Suppressor macrophage treated with lipopolysaccharide for 1 hour (primary cell): ENCODE results near the gene TP53RK.
A peak's percentile ranks its signal among the peaks of the same experiment; 100 is the strongest.

Source experiments
- DNase-seq, 3 donors: peaks; one replicate each; pipeline ENCODE4 v3.0.0-alpha.2; 2020 to 2022

The TP53RK gene

DNA sequence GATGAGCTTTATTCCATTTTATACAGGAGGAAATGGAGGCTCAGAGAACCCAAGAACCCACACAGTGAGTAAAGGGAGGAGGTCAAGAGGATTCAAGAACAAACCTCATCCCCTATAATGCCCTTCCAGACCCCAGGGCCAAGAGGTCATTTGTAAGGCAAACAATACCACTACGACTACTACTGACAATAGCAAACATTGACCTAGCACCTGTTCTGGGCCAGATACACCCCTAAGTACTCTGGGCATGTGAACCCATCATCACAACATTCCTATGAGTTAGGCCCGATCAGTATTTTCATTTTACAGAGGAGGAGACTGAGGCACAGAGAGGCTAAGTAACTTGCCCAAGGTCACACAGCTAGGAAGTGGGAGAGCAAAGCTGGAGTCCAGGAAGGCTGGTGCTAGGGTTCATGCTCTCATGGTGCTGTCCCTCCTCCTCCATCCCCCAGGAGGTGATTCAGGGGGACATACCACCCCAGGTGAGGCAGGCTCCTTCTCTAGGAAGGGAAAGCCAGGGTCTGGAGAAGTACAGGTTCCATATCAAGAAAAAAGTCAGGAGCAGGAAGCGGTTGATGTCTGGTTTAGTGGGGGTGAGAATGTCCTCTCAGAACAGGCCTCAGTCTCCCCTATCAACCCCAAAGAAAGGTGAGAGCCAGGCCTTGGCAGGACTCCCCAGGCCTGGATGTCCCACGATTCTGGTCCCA is 51.7 kb downstream of the TP53RK start:
- DNase-seq: no peak

DNA sequence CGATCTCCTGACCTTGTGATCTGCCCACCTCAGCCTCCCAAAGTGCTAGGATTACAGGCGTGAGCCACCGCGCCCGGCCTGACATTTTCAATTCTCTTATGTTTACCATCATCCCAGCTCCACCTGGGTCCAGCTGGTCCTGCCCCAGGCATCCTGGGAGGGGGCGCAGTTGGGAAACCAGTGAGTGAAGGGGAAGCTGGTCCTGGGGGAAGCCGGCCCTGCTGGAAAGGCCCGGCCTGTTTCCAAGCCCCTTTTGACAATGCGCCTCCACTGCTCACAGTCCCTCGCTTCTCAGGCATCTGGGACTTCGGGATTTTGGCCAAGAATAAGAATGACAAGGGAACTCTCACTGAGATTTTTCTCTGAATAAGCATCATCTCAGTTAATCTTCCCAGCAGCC is 52.2 kb downstream of the TP53RK start:
- DNase-seq: no peak

GRCh38 chr20:46636514-46636913 is 52.7 kb downstream of the TP53RK start:
- DNase-seq: no peak

GRCh38 chr20:46635514-46636136 is 53.6 kb downstream of the TP53RK start:
- peak; percentile 29 to 65 (median 33) for DNase-seq

- DNase-seq: no peak
Measured at GRCh38 chr20:46634528-46634927, 54.7 kb downstream of the TP53RK start.
